HEK293 (cell line): ENCODE results near the gene ABHD8.

Experiments
- ZEB2 ChIP-seq: fragments of 450-650 bp; formaldehyde crosslinking; IDR thresholded peaks from 2 replicates; pipeline ENCODE4 v1.5.1; 2016; ENCODE audit warnings: missing biosample characterization, missing genetic modification characterization
- ZNF248 ChIP-seq: fragments of 450-650 bp; formaldehyde crosslinking; IDR thresholded peaks from 2 replicates; pipeline ENCODE4 v1.5.1; 2017; ENCODE audit warnings: missing biosample characterization, missing genetic modification characterization
- ZNF366 ChIP-seq: fragments of 450-650 bp; formaldehyde crosslinking; conservative IDR thresholded peaks from 2 replicates; pipeline ENCODE4 v1.5.1; 2016; ENCODE audit warnings: missing biosample characterization, missing genetic modification characterization
- ZNF621 ChIP-seq: fragments of 450-650 bp; formaldehyde crosslinking; IDR thresholded peaks from 2 replicates; pipeline ENCODE4 v1.5.1; 2017; ENCODE audit warnings: missing biosample characterization, missing genetic modification characterization
- ZNF629 ChIP-seq: fragments of 450-650 bp; formaldehyde crosslinking; IDR thresholded peaks from 2 replicates; pipeline ENCODE4 v1.5.1; 2017; ENCODE audit warnings: missing biosample characterization, missing genetic modification characterization
- ZNF654 ChIP-seq: fragments of 450-650 bp; formaldehyde crosslinking; IDR thresholded peaks from 2 replicates; pipeline ENCODE4 v1.5.1; 2016; ENCODE audit warnings: low read depth, missing biosample characterization, missing genetic modification characterization
- ZNF76 ChIP-seq: fragments of 450-650 bp; formaldehyde crosslinking; IDR thresholded peaks from 2 replicates; pipeline ENCODE4; 2016; ENCODE audit warnings: low read depth, missing biosample characterization, missing genetic modification characterization, borderline replicate concordance
- ZNF837 ChIP-seq: fragments of 450-650 bp; formaldehyde crosslinking; IDR thresholded peaks from 2 replicates; pipeline ENCODE4 v1.5.1; 2016; ENCODE audit warnings: missing biosample characterization, missing genetic modification characterization
- TF ChIP-seq, protein P1 (sequence below): fragments of 450-650 bp; formaldehyde crosslinking; IDR thresholded peaks from 2 replicates; pipeline ENCODE4 v1.5.1; 2016; ENCODE audit warnings: missing biosample characterization, missing genetic modification characterization, low read depth
- TF ChIP-seq, protein P2 (sequence below): fragments of 450-650 bp; formaldehyde crosslinking; IDR thresholded peaks from 2 replicates; pipeline ENCODE4 v1.5.0; 2017; ENCODE audit warnings: missing biosample characterization, missing genetic modification characterization, borderline replicate concordance
- TF ChIP-seq, protein P3 (sequence below): fragments of 450-650 bp; formaldehyde crosslinking; conservative IDR thresholded peaks from 2 replicates; pipeline ENCODE4 v1.5.1; 2016; ENCODE audit warnings: low read depth, missing biosample characterization, missing genetic modification characterization
- TF ChIP-seq, protein P4 (sequence below): fragments of 450-650 bp; formaldehyde crosslinking; IDR thresholded peaks from 2 replicates; pipeline ENCODE4 v1.5.1; 2016; ENCODE audit warnings: missing biosample characterization, missing genetic modification characterization
- TF ChIP-seq, protein P5 (sequence below): fragments of 450-650 bp; formaldehyde crosslinking; IDR thresholded peaks from 2 replicates; pipeline ENCODE4 v1.5.1; 2016; ENCODE audit warnings: missing biosample characterization, missing genetic modification characterization
- TF ChIP-seq, protein P6 (sequence below): fragments of 450-650 bp; formaldehyde crosslinking; IDR thresholded peaks from 2 replicates; pipeline ENCODE4 v1.5.1; 2017; ENCODE audit warnings: missing biosample characterization, missing genetic modification characterization
- TF ChIP-seq, protein P7 (sequence below): fragments of 450-650 bp; formaldehyde crosslinking; IDR thresholded peaks from 2 replicates; pipeline ENCODE4 v1.5.1; 2016; ENCODE audit warnings: missing biosample characterization, missing genetic modification characterization

ABHD8 gene

DNA sequence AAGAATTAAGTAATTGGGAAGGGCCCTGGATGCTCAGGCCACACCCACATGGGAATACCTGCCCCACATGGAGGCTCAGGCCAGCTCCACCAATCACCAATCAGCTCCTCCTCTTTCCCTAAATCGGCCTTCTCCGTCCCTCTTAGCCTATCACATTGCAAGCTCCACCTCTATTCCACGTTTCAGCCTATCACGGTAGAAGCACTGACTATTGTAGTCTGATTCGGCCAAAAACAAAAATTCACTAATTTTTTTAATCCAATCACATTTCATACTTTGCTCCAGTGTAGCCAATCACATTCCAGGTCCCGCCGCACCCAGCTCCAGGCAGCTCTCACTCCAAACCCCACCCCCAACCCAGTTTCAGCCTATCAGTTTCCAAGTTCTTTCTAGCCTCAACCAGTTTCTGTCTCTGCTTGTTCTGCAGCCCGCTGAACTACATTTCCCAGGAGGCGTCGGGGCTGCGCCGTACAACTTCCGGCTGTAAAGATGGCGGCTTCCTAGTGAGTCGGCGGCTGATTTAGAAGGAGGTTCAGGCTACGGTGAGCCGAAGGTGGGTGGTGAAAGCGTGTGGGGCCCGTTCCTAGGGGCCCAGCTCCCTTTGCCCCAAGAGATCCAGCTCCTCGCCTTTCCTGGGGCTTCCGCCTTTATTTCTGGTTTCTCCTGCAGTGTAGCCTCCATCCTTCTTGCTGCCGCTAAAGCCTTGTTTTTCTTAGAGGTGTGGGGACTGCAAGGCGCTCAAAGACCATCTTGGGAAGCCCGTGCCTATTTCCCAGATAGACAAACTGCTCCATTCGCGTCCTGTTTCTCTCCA is 36.0 kb downstream of the ABHD8 start, which contains the start of gene BABAM1 (continued):
- TF ChIP-seq, protein P1, sequence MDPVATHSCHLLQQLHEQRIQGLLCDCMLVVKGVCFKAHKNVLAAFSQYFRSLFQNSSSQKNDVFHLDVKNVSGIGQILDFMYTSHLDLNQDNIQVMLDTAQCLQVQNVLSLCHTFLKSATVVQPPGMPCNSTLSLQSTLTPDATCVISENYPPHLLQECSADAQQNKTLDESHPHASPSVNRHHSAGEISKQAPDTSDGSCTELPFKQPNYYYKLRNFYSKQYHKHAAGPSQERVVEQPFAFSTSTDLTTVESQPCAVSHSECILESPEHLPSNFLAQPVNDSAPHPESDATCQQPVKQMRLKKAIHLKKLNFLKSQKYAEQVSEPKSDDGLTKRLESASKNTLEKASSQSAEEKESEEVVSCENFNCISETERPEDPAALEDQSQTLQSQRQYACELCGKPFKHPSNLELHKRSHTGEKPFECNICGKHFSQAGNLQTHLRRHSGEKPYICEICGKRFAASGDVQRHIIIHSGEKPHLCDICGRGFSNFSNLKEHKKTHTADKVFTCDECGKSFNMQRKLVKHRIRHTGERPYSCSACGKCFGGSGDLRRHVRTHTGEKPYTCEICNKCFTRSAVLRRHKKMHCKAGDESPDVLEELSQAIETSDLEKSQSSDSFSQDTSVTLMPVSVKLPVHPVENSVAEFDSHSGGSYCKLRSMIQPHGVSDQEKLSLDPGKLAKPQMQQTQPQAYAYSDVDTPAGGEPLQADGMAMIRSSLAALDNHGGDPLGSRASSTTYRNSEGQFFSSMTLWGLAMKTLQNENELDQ (tag by site-specific recombination), result no peak
- TF ChIP-seq, protein P2, sequence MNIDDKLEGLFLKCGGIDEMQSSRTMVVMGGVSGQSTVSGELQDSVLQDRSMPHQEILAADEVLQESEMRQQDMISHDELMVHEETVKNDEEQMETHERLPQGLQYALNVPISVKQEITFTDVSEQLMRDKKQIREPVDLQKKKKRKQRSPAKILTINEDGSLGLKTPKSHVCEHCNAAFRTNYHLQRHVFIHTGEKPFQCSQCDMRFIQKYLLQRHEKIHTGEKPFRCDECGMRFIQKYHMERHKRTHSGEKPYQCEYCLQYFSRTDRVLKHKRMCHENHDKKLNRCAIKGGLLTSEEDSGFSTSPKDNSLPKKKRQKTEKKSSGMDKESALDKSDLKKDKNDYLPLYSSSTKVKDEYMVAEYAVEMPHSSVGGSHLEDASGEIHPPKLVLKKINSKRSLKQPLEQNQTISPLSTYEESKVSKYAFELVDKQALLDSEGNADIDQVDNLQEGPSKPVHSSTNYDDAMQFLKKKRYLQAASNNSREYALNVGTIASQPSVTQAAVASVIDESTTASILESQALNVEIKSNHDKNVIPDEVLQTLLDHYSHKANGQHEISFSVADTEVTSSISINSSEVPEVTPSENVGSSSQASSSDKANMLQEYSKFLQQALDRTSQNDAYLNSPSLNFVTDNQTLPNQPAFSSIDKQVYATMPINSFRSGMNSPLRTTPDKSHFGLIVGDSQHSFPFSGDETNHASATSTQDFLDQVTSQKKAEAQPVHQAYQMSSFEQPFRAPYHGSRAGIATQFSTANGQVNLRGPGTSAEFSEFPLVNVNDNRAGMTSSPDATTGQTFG, result no peak
- TF ChIP-seq ZNF366 (tag by site-specific recombination) (no peak), ZNF654 (no peak), ZNF621 (tag by site-specific recombination) (no peak), ZEB2 (no peak; the same call in 1 of the 2 replicates), ZNF837 (tag by site-specific recombination) (no peak), ZNF629 (tag by site-specific recombination) (peak; percentile 40; the same call in 1 of the 2 replicates), ZNF248 (tag by site-specific recombination) (no peak), ZNF76 (peak; percentile 95)
- TF ChIP-seq, protein P3, sequence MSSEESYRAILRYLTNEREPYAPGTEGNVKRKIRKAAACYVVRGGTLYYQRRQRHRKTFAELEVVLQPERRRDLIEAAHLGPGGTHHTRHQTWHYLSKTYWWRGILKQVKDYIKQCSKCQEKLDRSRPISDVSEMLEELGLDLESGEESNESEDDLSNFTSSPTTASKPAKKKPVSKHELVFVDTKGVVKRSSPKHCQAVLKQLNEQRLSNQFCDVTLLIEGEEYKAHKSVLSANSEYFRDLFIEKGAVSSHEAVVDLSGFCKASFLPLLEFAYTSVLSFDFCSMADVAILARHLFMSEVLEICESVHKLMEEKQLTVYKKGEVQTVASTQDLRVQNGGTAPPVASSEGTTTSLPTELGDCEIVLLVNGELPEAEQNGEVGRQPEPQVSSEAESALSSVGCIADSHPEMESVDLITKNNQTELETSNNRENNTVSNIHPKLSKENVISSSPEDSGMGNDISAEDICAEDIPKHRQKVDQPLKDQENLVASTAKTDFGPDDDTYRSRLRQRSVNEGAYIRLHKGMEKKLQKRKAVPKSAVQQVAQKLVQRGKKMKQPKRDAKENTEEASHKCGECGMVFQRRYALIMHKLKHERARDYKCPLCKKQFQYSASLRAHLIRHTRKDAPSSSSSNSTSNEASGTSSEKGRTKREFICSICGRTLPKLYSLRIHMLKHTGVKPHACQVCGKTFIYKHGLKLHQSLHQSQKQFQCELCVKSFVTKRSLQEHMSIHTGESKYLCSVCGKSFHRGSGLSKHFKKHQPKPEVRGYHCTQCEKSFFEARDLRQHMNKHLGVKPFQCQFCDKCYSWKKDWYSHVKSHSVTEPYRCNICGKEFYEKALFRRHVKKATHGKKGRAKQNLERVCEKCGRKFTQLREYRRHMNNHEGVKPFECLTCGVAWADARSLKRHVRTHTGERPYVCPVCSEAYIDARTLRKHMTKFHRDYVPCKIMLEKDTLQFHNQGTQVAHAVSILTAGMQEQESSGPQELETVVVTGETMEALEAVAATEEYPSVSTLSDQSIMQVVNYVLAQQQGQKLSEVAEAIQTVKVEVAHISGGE, result peak; percentile 77
- TF ChIP-seq, protein P4, sequence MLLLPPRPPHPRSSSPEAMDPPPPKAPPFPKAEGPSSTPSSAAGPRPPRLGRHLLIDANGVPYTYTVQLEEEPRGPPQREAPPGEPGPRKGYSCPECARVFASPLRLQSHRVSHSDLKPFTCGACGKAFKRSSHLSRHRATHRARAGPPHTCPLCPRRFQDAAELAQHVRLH (tag by site-specific recombination), result no peak
- TF ChIP-seq, protein P5, sequence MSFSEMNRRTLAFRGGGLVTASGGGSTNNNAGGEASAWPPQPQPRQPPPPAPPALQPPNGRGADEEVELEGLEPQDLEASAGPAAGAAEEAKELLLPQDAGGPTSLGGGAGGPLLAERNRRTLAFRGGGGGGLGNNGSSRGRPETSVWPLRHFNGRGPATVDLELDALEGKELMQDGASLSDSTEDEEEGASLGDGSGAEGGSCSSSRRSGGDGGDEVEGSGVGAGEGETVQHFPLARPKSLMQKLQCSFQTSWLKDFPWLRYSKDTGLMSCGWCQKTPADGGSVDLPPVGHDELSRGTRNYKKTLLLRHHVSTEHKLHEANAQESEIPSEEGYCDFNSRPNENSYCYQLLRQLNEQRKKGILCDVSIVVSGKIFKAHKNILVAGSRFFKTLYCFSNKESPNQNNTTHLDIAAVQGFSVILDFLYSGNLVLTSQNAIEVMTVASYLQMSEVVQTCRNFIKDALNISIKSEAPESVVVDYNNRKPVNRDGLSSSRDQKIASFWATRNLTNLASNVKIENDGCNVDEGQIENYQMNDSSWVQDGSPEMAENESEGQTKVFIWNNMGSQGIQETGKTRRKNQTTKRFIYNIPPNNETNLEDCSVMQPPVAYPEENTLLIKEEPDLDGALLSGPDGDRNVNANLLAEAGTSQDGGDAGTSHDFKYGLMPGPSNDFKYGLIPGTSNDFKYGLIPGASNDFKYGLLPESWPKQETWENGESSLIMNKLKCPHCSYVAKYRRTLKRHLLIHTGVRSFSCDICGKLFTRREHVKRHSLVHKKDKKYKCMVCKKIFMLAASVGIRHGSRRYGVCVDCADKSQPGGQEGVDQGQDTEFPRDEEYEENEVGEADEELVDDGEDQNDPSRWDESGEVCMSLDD (tag by site-specific recombination), result no peak
- TF ChIP-seq, protein P6, sequence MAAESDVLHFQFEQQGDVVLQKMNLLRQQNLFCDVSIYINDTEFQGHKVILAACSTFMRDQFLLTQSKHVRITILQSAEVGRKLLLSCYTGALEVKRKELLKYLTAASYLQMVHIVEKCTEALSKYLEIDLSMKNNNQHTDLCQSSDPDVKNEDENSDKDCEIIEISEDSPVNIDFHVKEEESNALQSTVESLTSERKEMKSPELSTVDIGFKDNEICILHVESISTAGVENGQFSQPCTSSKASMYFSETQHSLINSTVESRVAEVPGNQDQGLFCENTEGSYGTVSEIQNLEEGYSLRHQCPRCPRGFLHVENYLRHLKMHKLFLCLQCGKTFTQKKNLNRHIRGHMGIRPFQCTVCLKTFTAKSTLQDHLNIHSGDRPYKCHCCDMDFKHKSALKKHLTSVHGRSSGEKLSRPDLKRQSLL (tag by site-specific recombination), result peak; percentile 58; the same call in 1 of the 2 replicates
- TF ChIP-seq, protein P7, sequence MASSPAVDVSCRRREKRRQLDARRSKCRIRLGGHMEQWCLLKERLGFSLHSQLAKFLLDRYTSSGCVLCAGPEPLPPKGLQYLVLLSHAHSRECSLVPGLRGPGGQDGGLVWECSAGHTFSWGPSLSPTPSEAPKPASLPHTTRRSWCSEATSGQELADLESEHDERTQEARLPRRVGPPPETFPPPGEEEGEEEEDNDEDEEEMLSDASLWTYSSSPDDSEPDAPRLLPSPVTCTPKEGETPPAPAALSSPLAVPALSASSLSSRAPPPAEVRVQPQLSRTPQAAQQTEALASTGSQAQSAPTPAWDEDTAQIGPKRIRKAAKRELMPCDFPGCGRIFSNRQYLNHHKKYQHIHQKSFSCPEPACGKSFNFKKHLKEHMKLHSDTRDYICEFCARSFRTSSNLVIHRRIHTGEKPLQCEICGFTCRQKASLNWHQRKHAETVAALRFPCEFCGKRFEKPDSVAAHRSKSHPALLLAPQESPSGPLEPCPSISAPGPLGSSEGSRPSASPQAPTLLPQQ (tag by site-specific recombination), result peak; percentile 90
